ENCODE measurements around the gene PHLDA3. TPM values are rescaled to one million over a fixed set of nuclear protein-coding genes. Genes with fewer than 3 reads are reported as not detected.

The PHLDA3 gene
- total RNA-seq, 1 donor from 2014 or later = 18.5 TPM

DNA sequence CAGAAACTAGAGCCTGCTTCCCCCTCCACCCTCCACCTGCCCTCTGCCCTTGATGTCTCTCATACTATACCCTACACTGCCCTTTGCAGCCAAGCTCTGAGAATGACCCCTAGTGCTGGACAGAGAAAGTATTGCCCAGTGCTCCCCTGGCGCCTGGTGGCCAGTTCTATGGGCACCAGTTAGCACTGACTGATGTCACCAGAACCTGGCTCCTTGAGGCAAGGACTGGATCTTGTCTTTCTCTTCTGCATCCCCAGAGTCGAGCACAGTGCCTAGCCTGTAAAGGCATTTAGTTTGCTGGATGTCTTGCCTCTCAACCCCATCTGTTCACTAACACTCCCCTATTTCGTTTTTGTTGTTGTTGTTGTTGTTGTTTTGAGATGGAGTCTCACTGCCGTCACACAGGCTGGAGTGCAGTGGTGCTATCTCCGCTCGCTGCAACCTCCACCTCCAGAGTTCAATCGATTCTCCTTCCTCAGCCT lies 5.9 kb downstream of the PHLDA3 start:
- peaks cover 6% of the 10 kb centered on the region for H3K4me1 Mint-ChIP-seq (ENCODE audit: low read depth, unreplicated experiment)
- no peak overlapping the region for H3K27ac Mint-ChIP-seq (ENCODE audit: unreplicated experiment)
- peaks cover 5% of the 10 kb centered on the region for H3K27me3 Mint-ChIP-seq (ENCODE audit: unreplicated experiment)
- no peak overlapping the region for H3K4me3 Mint-ChIP-seq (ENCODE audit: unreplicated experiment)
- TF ChIP-seq, protein P1, sequence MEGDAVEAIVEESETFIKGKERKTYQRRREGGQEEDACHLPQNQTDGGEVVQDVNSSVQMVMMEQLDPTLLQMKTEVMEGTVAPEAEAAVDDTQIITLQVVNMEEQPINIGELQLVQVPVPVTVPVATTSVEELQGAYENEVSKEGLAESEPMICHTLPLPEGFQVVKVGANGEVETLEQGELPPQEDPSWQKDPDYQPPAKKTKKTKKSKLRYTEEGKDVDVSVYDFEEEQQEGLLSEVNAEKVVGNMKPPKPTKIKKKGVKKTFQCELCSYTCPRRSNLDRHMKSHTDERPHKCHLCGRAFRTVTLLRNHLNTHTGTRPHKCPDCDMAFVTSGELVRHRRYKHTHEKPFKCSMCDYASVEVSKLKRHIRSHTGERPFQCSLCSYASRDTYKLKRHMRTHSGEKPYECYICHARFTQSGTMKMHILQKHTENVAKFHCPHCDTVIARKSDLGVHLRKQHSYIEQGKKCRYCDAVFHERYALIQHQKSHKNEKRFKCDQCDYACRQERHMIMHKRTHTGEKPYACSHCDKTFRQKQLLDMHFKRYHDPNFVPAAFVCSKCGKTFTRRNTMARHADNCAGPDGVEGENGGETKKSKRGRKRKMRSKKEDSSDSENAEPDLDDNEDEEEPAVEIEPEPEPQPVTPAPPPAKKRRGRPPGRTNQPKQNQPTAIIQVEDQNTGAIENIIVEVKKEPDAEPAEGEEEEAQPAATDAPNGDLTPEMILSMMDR (IDR thresholded peaks at IDR 0.05; ENCODE audit: partially characterized antibody, unreplicated experiment) = no peak
- DNase-seq = no peak
- H3K36me3 Mint-ChIP-seq (ENCODE audit: unreplicated experiment) = peaks cover 5% of the 10 kb centered on the region
- H3K9me3 Mint-ChIP-seq (ENCODE audit: unreplicated experiment) = peaks cover 4% of the 10 kb centered on the region

DNA sequence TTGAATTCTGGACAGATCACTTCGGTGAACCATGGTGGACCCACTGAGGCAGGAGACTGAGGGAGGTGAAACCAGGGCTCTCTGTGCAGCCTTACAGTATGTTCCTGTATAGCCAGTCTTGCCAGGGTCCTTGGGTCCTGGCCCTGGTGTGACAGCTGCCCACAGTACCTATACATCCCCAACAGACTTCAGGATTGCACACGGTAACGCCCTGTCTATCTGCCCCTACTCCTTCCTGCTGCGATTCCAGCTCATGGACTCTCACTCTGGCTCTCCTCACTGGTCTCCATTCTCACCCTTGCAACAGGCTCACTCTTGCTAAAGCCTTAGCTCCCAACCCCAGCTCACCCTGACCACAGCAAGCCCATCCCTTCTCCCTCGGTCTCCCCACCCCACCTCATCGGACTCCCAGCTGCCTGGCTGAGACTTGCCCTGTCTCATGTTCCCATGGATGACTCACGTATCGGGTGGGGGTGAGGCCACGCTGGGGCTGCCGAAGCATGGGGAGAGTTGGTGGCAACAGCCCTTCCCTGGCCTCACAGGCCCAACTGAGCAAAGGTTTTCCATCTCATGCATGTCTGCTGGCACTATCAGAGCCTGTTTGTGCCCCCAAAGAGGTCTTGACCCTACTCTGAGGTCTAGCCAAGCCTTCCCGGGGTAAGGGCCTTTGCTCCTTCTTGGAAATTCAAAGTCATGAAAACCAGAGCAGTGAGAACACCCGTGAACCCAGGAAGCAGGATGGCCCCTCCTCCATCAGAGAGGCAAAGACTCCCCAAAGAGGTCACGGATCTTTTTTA lies 7.1 kb downstream of the PHLDA3 start:
- Mint-ChIP-seq H3K27me3 (ENCODE audit: unreplicated experiment) (peaks cover 2% of the 10 kb centered on the region), H3K9me3 (ENCODE audit: unreplicated experiment) (peaks cover 2% of the 10 kb centered on the region), H3K27ac (ENCODE audit: unreplicated experiment) (no peak overlapping the region), H3K4me1 (ENCODE audit: low read depth, unreplicated experiment) (peaks cover 4% of the 10 kb centered on the region), H3K4me3 (ENCODE audit: unreplicated experiment) (no peak overlapping the region), H3K36me3 (ENCODE audit: unreplicated experiment) (peaks cover 5% of the 10 kb centered on the region)
- TF ChIP-seq, protein P1 (IDR thresholded peaks at IDR 0.05; ENCODE audit: partially characterized antibody, unreplicated experiment) = no peak
- DNase-seq = no peak

DNA sequence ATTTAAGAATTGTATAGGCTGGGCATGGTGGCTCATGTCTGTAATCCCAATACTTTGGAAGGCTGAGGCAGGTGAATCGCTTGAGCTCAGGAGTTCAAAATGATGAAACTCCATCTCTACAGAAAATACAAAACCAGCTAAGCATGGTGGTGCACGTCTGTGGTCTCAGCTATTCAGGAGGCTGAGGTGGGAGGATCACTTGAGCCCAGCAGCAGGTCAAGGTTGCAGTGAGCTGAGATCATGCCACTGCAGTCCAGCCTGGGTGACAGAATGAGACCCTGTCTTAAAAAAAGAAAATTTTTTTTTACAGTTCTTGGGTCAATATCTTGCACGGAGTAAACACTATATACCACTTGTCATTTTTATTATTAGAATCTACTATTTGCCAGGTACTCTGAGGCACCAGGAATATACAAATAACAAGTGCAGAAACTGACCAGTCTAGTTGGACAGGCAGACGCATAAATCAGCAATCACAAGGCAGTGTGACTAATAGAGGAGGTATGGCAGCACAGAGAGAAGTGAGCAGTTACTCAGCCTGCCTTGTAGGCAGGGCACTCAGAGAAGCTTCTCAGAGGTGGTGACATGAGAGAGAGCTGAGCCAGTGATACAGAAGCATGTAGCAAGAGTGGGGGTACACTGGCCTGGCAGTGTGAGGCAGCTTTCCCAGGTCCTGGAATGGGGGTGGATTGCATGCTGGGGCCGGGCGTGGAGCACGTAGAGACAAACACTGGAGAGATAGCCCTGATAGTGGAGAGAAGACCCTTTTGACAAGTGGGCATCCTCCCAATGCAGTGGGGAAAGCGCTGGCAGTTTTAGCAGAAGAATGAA lies 8.0 kb downstream of the PHLDA3 start:
- TF ChIP-seq, protein P1 (IDR thresholded peaks at IDR 0.05; ENCODE audit: partially characterized antibody, unreplicated experiment) = no peak
- no peak for DNase-seq
- Mint-ChIP-seq H3K9me3 (ENCODE audit: unreplicated experiment) (peaks cover 2% of the 10 kb centered on the region), H3K36me3 (ENCODE audit: unreplicated experiment) (peaks cover 5% of the 10 kb centered on the region), H3K4me3 (ENCODE audit: unreplicated experiment) (no peak overlapping the region), H3K27me3 (ENCODE audit: unreplicated experiment) (peaks cover 2% of the 10 kb centered on the region), H3K4me1 (ENCODE audit: low read depth, unreplicated experiment) (peaks cover 4% of the 10 kb centered on the region), H3K27ac (ENCODE audit: unreplicated experiment) (no peak overlapping the region)

DNA sequence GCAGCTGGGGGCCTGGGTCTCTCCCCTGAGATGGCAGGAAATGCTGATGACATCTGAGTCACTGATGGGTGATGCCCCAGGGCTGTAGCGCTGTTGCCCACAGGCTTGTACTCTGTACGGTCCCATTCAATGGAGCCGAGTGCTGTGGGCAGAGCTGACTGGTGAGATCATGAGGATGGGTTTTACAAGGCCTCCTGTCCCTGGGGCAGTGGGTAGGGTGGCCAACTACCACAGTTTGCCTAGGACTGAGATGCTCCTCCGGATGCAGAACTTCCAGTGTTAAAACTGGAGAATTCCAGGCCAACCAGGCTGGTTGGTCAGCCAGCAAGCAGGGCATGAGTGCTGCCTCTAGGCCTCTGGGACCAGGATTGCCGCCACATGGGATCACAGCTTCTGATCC lies 9.2 kb downstream of the PHLDA3 start:
- Mint-ChIP-seq H3K9me3 (ENCODE audit: unreplicated experiment) (peaks cover 2% of the 10 kb centered on the region), H3K4me3 (ENCODE audit: unreplicated experiment) (no peak overlapping the region), H3K27me3 (ENCODE audit: unreplicated experiment) (no peaks in the 10 kb centered on the region), H3K27ac (ENCODE audit: unreplicated experiment) (no peak overlapping the region), H3K4me1 (ENCODE audit: low read depth, unreplicated experiment) (peaks cover 4% of the 10 kb centered on the region), H3K36me3 (ENCODE audit: unreplicated experiment) (peaks cover 5% of the 10 kb centered on the region)
- TF ChIP-seq, protein P1 (IDR thresholded peaks at IDR 0.05; ENCODE audit: partially characterized antibody, unreplicated experiment) = no peak
- no peak for DNase-seq

All from glutamatergic neuron (in vitro differentiated cells).